SKM-1 (cell line): ENCODE data around the gene GDI2.
"Not testable (repeated sequence)": the region's sequence is repeated elsewhere in the genome, so short reads cannot be mapped to it uniquely, and the experiment has no call there.

Source experiments
- DNase-seq: peaks from one replicate; lab custom pipeline; 2025; ENCODE audit not compliant: unreplicated experiment; lab: John Stamatoyannopoulos, UW

The GDI2 gene

GRCh38 chr10:5813341-5814109, at the start of gene GDI2:
Gene GDI2 (minus strand): TSS chr10:5813434. CDS start chr10:5813258, 176 bp downstream.
- peak; percentile 80 for DNase-seq

GRCh38 chr10:5862360-5862961, 49.2 kb upstream of the GDI2 start:
- no peak for DNase-seq

GRCh38 chr10:5860066-5860465, 46.8 kb upstream of the GDI2 start:
- DNase-seq, result no peak

- no peak for DNase-seq
Measured at GRCh38 chr10:5858811-5859210, 45.6 kb upstream of the GDI2 start.

- DNase-seq, result no peak
Measured at GRCh38 chr10:5856701-5857004, 43.4 kb upstream of the GDI2 start.

- DNase-seq, result no peak
Measured at GRCh38 chr10:5855979-5856700, 42.9 kb upstream of the GDI2 start.

DNA sequence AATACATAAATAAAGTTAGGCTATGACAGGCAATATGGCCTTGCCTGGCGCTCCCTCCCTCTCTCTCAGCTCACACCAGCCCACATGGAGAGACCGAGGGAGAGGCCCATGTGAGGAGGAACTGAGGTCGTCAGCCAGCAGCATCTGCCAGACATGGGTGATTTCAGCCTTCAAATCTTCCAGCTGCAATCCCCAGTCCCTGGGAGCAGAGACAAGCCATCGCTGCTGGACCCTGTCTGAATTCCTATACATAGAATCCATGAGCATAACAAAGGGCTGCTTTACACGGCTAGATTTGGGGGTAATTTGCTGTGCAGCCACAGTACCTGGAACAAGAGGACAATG, 40.9 kb upstream of the GDI2 start:
- no peak for DNase-seq

DNA sequence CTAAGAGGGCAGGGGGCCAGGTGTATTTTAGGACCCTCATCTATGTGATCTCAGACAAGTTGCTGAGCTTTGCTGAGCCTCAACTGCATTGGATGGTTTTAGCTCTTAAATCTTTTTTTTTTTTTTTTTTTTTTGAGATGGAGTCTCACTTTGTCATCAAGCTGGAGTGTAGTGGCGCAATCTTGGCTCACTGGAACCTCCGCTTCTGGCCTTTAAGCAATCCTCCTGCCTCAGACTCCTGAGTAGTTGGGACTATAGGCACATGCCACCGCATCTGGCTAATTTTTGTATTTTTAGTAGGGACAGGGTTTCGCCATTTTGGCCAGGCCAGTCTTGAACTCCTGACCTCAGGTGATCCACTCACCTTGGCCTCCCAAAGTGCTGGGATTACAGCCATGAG, 33.4 kb upstream of the GDI2 start:
- not testable (repeated sequence) for DNase-seq

DNA sequence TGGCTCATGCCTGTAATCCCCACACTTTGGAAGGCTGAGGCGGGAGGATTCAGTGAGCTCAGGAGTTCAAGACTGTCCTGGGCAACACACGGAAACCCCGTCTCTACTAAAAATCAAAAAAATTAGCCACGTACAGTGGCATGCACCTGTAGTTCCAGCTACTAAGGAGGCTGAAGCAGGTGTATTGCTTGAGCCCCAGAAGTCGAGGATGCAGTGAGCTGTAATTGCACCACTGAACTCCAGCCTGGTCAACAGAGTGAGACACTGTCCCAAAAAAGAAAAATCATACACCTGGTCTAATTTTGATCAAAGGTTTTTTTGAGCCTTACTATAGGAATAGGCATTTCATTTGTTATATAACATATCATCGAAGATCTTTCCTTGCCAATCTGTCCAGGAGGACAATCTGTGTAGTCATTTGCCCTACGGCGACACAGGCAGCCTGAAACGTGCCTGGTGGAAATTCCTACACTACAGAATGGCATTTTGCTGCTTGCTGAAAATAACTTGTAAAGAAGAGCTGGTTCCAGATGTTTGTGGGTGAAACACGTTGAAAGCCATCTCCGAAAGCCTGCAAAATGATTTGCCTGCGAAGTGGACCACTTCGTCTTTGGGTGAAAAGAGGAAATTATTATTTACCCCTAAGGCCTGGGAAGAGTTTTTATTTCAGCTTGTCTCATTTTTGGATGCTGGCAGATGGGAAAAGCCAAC, 31.3 kb upstream of the GDI2 start:
- DNase-seq, result no peak

DNA sequence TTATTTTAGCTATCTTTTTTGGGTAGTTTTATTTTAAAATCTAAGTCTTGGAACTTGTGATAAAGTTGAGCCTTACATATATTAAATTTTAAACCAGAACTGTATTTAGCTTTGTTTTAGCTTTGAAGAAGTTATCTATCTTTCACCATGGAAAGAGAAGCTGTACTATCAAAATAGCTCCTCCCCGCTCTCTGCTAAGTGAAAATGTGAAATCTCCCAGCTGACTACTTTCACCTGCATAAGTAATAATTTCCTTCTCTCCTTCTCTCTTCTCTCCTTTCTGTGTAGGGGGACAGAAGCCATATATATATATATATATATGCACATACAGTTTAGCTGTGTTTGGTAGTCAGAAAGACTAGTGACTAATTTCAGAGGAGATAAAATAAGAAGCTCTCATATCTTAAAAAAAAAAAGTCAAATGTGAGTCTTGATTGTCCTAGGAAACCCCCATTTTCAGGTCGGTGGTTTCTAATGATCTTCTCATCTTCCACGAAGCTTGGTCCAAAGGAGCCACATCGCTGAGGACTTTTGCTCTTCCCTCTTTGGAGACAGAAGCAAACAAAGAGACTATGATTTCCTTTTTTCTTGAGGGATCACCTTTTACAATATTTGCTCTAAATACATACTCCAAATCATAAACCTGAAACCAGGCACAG, 30.6 kb upstream of the GDI2 start:
- DNase-seq, result no peak

DNA sequence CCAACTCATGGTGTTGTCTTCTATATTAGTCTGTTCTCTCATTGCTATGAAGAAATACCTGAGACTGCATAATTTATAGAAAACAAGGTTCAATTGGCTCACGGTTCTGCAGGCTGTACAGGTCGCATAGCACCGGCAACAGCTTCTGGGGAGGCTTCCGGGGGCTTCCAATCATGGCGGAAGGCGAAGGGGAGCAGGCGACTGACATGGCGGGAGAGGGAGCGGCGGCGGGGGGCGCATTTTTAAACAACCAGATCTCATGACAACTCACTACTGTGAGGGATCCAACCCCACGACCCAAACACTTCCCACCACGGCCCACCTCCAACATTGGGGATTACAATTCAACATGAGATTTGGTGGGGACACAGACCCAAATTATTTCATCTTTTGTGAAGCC, 28.7 kb upstream of the GDI2 start:
- no peak for DNase-seq

- no peak for DNase-seq
Measured at GRCh38 chr10:5840314-5841307, 27.4 kb upstream of the GDI2 start.

- not testable (repeated sequence) for DNase-seq
Measured at GRCh38 chr10:5836181-5836580, 22.9 kb upstream of the GDI2 start.

GRCh38 chr10:5835446-5836095, 22.3 kb upstream of the GDI2 start:
- no peak for DNase-seq

- DNase-seq, result no peak
Measured at GRCh38 chr10:5833814-5834213, 20.6 kb upstream of the GDI2 start.

DNA sequence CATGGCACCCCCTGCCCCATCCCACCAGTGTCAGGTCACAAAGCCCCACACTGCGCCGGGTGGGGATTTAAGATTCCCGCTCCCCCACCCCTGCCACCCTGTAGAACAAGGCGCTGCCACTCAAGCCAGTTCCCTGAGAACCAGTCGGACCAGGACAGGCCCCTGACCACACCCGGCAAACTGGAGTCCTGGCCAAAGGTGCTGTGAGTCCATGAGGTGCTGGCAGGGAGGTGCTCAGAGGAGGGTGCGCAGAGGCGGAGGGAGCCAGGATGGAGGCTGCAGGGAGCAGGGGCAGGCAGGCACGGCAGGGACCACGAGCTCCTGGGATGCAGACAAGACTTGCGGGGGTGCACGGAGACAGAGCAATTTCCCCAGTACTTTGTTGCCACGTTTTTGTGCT, 19.7 kb upstream of the GDI2 start:
- no peak for DNase-seq

DNA sequence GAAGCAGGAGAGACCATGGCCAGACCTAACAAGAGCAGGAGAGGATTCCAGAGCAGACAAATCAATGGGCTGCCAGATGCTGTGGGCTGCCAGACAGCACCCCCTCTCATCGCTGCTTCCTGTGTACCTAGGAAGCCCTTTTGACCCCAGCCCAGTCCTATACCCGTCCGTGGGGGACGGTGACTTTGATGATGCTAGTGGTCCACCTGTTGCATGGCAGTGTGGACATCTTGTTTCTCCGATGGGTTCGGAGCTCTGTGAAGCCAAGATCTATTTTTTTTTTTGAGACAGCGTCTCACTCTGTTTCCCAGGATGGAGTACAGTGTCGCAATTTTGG, 18.2 kb upstream of the GDI2 start:
- no peak for DNase-seq

DNA sequence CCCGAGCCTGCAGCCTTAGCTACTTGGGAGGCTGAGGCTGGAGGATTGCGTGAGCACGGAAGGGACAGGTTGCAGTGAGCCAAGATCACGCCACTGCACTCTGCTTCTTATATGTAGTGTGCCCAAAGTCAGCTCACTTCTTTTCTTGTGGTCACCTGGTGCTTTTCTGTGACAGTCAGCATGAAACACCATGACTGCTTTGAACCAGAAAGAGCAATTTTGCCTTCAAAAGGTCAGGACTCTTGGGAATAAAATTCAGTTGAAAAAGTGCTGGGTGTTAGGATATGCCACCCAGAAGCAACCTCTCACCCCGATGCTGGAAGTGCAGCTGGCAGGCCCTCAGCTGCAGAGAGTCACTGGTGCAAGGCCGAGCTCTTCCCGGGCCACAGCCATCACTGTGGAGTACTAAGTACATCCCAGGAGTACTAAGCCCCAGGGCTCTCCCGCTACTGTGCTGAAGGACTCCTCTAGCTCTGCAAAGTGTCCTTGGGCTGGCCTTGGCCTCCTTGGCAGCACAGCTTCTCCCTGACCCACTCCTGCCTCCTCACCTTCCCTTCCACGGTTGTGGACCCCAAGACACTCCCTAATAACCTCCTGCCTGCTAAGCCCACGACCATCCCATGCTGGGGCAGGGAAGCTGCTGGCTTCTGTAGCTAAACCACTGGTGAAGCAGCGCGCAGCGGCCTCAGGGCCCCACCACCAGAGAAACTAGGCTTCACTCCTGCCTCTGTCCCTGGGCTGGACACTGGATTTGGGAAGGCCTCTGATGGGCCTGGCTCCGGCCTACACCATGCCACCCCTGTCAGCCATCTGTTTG, 17.6 kb upstream of the GDI2 start:
- no peak for DNase-seq

DNA sequence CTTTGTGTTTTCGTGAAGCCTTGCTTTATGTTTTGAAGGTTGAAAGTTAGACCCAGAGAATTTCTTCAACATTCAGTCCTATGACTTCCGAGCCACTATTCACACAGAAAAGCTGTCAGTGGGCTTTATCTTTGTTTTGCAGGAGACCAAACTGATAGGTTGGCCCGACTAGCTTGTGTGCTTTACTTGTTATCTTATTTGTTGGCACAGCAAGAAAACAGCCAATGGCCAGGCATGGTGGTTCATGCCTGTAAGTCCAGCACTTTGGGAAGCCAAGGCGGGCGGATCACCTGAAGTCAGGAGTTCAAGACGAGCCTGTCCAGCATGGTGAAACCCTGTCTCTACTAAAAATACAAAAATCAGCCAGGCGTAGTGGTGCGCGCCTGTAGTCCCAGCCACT, 16.0 kb upstream of the GDI2 start:
- DNase-seq, result no peak
